Fibroblast of lung (primary cell): ENCODE data around the gene OR10A2. TPM values are rescaled to one million over a fixed set of nuclear protein-coding genes. Genes with fewer than 3 reads are reported as not detected.
"Not testable (repeated sequence)": the region's sequence is repeated elsewhere in the genome, so short reads cannot be mapped to it uniquely, and the experiment has no call there.

ENCODE experiments used
- DNase-seq, 2 donors: peaks; one replicate each; pipeline versions ENCODE4 v3.0.0 to v3.0.0-alpha.2; 2010; ENCODE audit warnings: low read depth in 2 of 2
- H2AFZ ChIP-seq: 2 replicates; pipeline ENCODE4 v1.5.1; 2012; ENCODE audit warnings: low read length, control low read depth, inconsistent platforms
- H3K27ac ChIP-seq: 2 replicates; pipeline ENCODE4 v1.5.1; 2011; ENCODE audit warnings: low read length, control low read depth; ENCODE audit not compliant: insufficient read depth
- H3K27me3 ChIP-seq: 2 replicates; pipeline ENCODE4 v1.5.1; 2011; ENCODE audit warnings: mild to moderate bottlenecking, low read length; ENCODE audit not compliant: control insufficient read depth, insufficient read depth
- H3K36me3 ChIP-seq: 2 replicates; pipeline ENCODE4 v1.5.1; 2011; ENCODE audit warnings: low read length; ENCODE audit not compliant: control insufficient read depth, insufficient read depth
- H3K4me1 ChIP-seq: 2 replicates; pipeline ENCODE4 v1.5.1; 2011; ENCODE audit warnings: low read length; ENCODE audit not compliant: control insufficient read depth, insufficient read depth; ENCODE audit errors: extremely low read depth
- H3K4me2 ChIP-seq: 2 replicates; pipeline ENCODE4 v1.5.1; 2011; ENCODE audit warnings: low read length, control low read depth; ENCODE audit not compliant: insufficient read depth; ENCODE audit errors: extremely low read depth
- H3K4me3 ChIP-seq, 4 experiments: fragments of 200-600 bp in 1 of 4; sonication (generic) in 1 of 4; replicated peaks in 1 of 4; 2 replicates each; pipeline ENCODE4 v1.5.1; 2011 to 2016; ENCODE audit warnings: low read length in 4 of 4, low read depth in 3 of 4, mild to moderate bottlenecking in 3 of 4, control low read depth in 2 of 4, inconsistent platforms in 1 of 4, mixed read lengths in 1 of 4; ENCODE audit not compliant: insufficient read depth in 1 of 4; ENCODE audit errors: control extremely low read depth in 1 of 4
- H3K79me2 ChIP-seq: 2 replicates; pipeline ENCODE4 v1.5.1; 2012; ENCODE audit warnings: mild to moderate bottlenecking, low read length, inconsistent platforms; ENCODE audit not compliant: control insufficient read depth, insufficient read depth
- H3K9ac ChIP-seq: 2 replicates; pipeline ENCODE4 v1.5.1; 2011; ENCODE audit warnings: mild to moderate bottlenecking, low read length, control low read depth; ENCODE audit not compliant: insufficient read depth
- H3K9me3 ChIP-seq: 2 replicates; pipeline ENCODE4 v1.5.1; 2012; ENCODE audit warnings: low read depth, low read length; ENCODE audit not compliant: control insufficient read depth, insufficient read depth
- H4K20me1 ChIP-seq: 2 replicates; pipeline ENCODE4 v1.5.1; 2011; ENCODE audit warnings: low read length; ENCODE audit not compliant: control insufficient read depth, insufficient read depth; ENCODE audit errors: extremely low read depth
- CTCF ChIP-seq, 2 donors: IDR thresholded peaks in 1 of 2; conservative IDR thresholded peaks in 1 of 2; 1 replicate in 1 of 2; 2 replicates in 1 of 2; pipeline ENCODE4 v1.5.1; 2011 to 2012; ENCODE audit warnings: low read length in 2 of 2, control low read depth in 1 of 2, inconsistent platforms in 1 of 2, low read depth in 1 of 2, mild to moderate bottlenecking in 1 of 2
- EZH2 ChIP-seq: IDR thresholded peaks from 2 replicates; pipeline ENCODE4 v1.5.1; 2012; ENCODE audit warnings: low read length, control low read depth, mild to moderate bottlenecking; ENCODE audit errors: missing control alignments
- polyA plus RNA-seq, 2 donors: library from polyadenylated mRNA; depleted of rRNA in 1 of 2; stranded (reverse) in 1 of 2; unstranded in 1 of 2; fragments of >200 nt; gene quantifications; 2 replicates each; pipeline ENCODE4 v1.2.1, GENCODE V29; 2011 to 2012; ENCODE audit warnings: missing spikeins in 1 of 2
- total RNA-seq: library from RNA; depleted of rRNA; stranded (reverse); fragments of >200 nt; gene quantifications from 2 replicates; pipeline ENCODE4 v1.2.1, GENCODE V29; 2014

The OR10A2 gene
- total and polyA plus RNA-seq, 2 donors (not counting 1 experiment from before 2014, with no cell fraction given): not detected

GRCh38 chr11:6900327-6900999 lies 37.6 kb downstream of the OR10A2 start:
- DNase-seq: no peak
- no peaks in the 10 kb centered on the region for H3K36me3 ChIP-seq
- no peak overlapping the region for H3K4me2 ChIP-seq
- no peak overlapping the region for H2AFZ ChIP-seq
- no peaks in the 10 kb centered on the region for H3K4me1 ChIP-seq
- H3K79me2 ChIP-seq: no peaks in the 10 kb centered on the region
- H3K4me3 ChIP-seq: no peak overlapping the region
- TF ChIP-seq EZH2: no peak
- no peak for TF ChIP-seq CTCF (conservative IDR thresholded peaks at IDR 0.05 in 1 of 2, IDR thresholded peaks at IDR 0.05 in 1 of 2; ENCODE audit: low read depth in 1 of 2, low read length in 2 of 2)
- no peak overlapping the region for H3K9ac ChIP-seq
- H4K20me1 ChIP-seq: no peaks in the 10 kb centered on the region
- no peaks in the 10 kb centered on the region for H3K27me3 ChIP-seq
- H3K27ac ChIP-seq: no peak overlapping the region
- no peaks in the 10 kb centered on the region for H3K9me3 ChIP-seq

DNA sequence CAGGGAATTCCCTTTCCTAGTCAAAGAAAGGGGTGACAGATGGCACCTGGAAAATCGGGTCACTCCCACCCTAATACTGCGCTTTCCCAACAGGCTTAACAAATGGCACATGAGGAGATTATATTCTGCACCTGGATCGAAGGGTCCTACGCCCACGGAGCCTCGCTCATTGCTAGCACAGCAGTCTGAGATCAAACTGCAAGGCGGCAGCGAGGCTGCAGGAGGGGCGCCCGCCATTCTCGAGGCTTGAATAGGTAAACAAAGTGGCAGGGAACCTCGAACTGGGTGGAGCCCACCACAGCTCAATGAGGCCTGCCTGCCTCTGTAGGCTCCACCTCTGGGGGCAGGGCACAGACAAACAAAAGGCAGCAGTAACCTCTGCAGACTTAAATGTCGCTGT lies 41.9 kb downstream of the OR10A2 start:
- not testable (repeated sequence) for H3K79me2 ChIP-seq, H3K4me2 ChIP-seq, H3K36me3 ChIP-seq, H3K9me3 ChIP-seq, H4K20me1 ChIP-seq, DNase-seq, H3K27ac ChIP-seq, H3K4me3 ChIP-seq, H2AFZ ChIP-seq, H3K27me3 ChIP-seq, H3K9ac ChIP-seq, H3K4me1 ChIP-seq

DNA sequence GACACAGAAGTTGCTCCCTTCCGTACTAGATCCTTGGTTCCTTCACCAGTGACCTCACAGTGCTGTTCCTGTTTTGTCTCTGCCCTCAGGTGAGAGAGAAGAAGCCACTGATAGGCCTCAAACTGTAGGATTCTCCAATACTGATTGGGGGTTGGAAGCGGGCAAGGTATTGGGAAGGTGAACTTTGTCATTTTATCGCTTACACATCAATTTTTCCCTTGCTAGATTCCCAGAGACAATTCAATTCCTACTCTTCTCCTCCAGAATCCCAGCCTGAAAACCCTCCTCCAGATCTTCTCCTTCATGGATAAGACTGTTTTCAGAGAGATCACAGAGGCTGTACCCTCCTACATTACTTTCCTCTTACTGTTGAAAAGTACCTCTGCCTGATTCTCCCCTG lies 48.5 kb downstream of the OR10A2 start:
- H3K9ac ChIP-seq: no peak overlapping the region
- no peak overlapping the region for H3K4me2 ChIP-seq
- H4K20me1 ChIP-seq: no peaks in the 10 kb centered on the region
- no peak overlapping the region for H3K4me3 ChIP-seq
- no peak overlapping the region for H3K27ac ChIP-seq
- no peaks in the 10 kb centered on the region for H3K9me3 ChIP-seq
- H3K4me1 ChIP-seq: no peaks in the 10 kb centered on the region
- DNase-seq: no peak
- no peaks in the 10 kb centered on the region for H3K27me3 ChIP-seq
- H2AFZ ChIP-seq: no peak overlapping the region
- no peaks in the 10 kb centered on the region for H3K79me2 ChIP-seq
- H3K36me3 ChIP-seq: no peaks in the 10 kb centered on the region
- TF ChIP-seq CTCF (conservative IDR thresholded peaks at IDR 0.05 in 1 of 2, IDR thresholded peaks at IDR 0.05 in 1 of 2; ENCODE audit: low read depth in 1 of 2, low read length in 2 of 2): no peak
